Hepatocyte (in vitro differentiated cells): ENCODE measurements around the gene NRN1L. TPM values are rescaled to one million over a fixed set of nuclear protein-coding genes. Genes with fewer than 3 reads are reported as not detected.
A peak's percentile ranks its signal among the peaks of the same experiment; 100 is the strongest.

Experiments used
- DNase-seq: peaks from one replicate; pipeline ENCODE4 v3.0.0-alpha.2; 2016; ENCODE audit warnings: low spot score
- H2AFZ ChIP-seq: fragments of 200-600 bp; sonication (generic); 2 replicates; pipeline ENCODE4 v1.6.0; 2016; ENCODE audit warnings: antibody characterized with exemption, mild to moderate bottlenecking
- H3K27ac ChIP-seq: fragments of 200-600 bp; sonication (generic); 2 replicates; pipeline ENCODE4 v1.5.1; 2016; ENCODE audit warnings: mild to moderate bottlenecking
- H3K27me3 ChIP-seq: fragments of 200-600 bp; sonication (generic); 2 replicates; pipeline ENCODE4 v1.6.1; 2016
- H3K36me3 ChIP-seq: fragments of 200-600 bp; sonication (generic); replicated peaks from 2 replicates; pipeline ENCODE4 v1.5.1; 2016; ENCODE audit warnings: low read depth; ENCODE audit not compliant: insufficient read depth
- H3K4me1 ChIP-seq: fragments of 200-600 bp; sonication (generic); 2 replicates; pipeline ENCODE4 v1.5.1; 2016; ENCODE audit warnings: mild to moderate bottlenecking, moderate library complexity; ENCODE audit not compliant: insufficient read depth
- H3K4me2 ChIP-seq: fragments of 200-600 bp; sonication (generic); 2 replicates; pipeline ENCODE4 v1.6.0; 2016
- H3K4me3 ChIP-seq: fragments of 200-600 bp; sonication (generic); 2 replicates; pipeline ENCODE4 v1.5.1; 2016; ENCODE audit warnings: mild to moderate bottlenecking
- H3K79me2 ChIP-seq: fragments of 200-600 bp; sonication (generic); 2 replicates; pipeline ENCODE4 v1.6.0; 2017; ENCODE audit warnings: mild to moderate bottlenecking
- H3K9me2 ChIP-seq: fragments of 200-600 bp; sonication (generic); replicated peaks from 2 replicates; pipeline ENCODE4 v1.6.0; 2017; ENCODE audit warnings: mild to moderate bottlenecking; ENCODE audit not compliant: insufficient read depth
- H3K9me3 ChIP-seq: fragments of 200-600 bp; sonication (generic); 2 replicates; pipeline ENCODE4 v1.5.1; 2016; ENCODE audit warnings: low read depth, mild to moderate bottlenecking
- H4K20me1 ChIP-seq: fragments of 200-600 bp; sonication (generic); 2 replicates; pipeline ENCODE4 v1.6.0; 2016; ENCODE audit warnings: mild to moderate bottlenecking; ENCODE audit not compliant: insufficient read depth, poor library complexity, severe bottlenecking
- CTCF ChIP-seq: fragments of 200-600 bp; sonication (generic); IDR thresholded peaks from 2 replicates; pipeline ENCODE4 v1.5.1; 2016; ENCODE audit warnings: antibody characterized with exemption, mild to moderate bottlenecking; ENCODE audit not compliant: poor library complexity
- EZH2 ChIP-seq: fragments of 200-600 bp; sonication (generic); IDR thresholded peaks from 2 replicates; pipeline ENCODE4 v1.6.1; 2016; ENCODE audit warnings: antibody characterized with exemption, mild to moderate bottlenecking, borderline replicate concordance
- EZH2phosphoT487 ChIP-seq: fragments of 200-600 bp; sonication (generic); IDR thresholded peaks from one replicate; pipeline ENCODE4 v1.6.1; 2018; ENCODE audit warnings: antibody characterized with exemption, mild to moderate bottlenecking, low read depth, moderate library complexity; ENCODE audit not compliant: unreplicated experiment, severe bottlenecking
- WGBS: methylation state at CpG from one replicate; pipeline ENCODE4 v1.1.6; 2016; ENCODE audit warnings: low lambda C conversion rate; ENCODE audit errors: missing lambda C conversion rate; 5-methylcytosine and 5-hydroxymethylcytosine counted together
- polyA plus RNA-seq: library from polyadenylated mRNA; unstranded; fragments of >200 nt; fragmentation: Nextera tagmentation; extraction: Ambion mirVana; gene quantifications from 2 replicates; pipeline ENCODE4 v1.2.1, GENCODE V29; 2016
- total RNA-seq: library from RNA; depleted of rRNA; stranded (reverse); fragments of >200 nt; gene quantifications from 2 replicates; pipeline ENCODE4 v1.2.3, GENCODE V29; 2014

Gene NRN1L
- total and polyA plus RNA-seq, 2 experiments from 2014 or later: 0.73 TPM; not detected in 1

DNA sequence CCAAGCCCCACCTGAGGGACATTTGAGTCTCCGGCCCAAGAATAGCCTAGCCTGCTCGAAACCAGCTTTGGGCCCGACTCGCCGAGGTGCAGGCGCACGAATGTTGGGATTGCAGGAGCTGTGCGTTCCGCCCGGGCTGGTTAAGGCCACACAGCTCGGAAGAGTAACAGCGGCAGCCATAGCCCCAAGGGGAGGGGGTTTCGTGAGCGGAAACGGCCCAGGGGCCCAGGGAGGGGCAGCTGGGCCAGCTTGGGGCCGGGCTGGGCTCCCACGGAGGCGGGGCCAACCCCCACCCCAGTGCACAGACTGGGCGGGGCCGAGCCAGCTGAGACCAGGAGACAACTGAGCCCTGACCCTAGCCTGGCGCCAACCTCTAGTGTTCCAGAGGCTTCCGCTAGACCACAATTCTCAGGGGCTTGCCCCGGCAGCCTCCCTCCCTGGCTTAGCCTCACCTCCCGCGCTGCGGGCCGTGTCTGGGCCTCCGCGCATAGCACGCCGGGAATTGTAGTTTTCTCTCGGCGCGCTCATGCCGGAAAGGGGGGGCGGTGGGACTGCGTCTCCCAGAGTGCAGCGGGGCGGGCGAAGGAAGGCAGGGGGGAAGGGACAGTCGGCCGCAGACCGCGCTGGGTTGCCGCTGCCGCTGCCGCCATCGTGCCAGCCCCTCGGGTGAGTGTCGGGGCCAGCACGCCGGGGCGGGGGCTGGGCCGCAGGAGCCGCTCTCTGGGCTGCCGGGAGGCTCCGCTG lies 38.2 kb upstream of the NRN1L start, which contains the start of gene NUTF2:
Gene NUTF2, plus strand, starts transcription at position 614 of the 744 bp plus-strand sequence. CDS start 18,198 bp downstream, outside the sequence.
- peak; percentile 97 for DNase-seq
- peaks cover 21% of the 10 kb centered on the region for H4K20me1 ChIP-seq
- peak within 1 kb of the TSS; percentile 77 for H2AFZ ChIP-seq
- H3K36me3 ChIP-seq: no peaks in the 10 kb centered on the region
- peak within 1 kb of the TSS; percentile 98 for H3K4me3 ChIP-seq
- peaks cover 79% of the 10 kb centered on the region for H3K79me2 ChIP-seq
- TF ChIP-seq EZH2phosphoT487 (no peak), CTCF (no peak), EZH2 (no peak)
- no peaks in the 10 kb centered on the region for H3K9me2 ChIP-seq
- WGBS: 1% methylated on average over 27 of the region's 57 CpGs
- peak within 1 kb of the TSS; percentile 99 for H3K27ac ChIP-seq
- H3K9me3 ChIP-seq: no peaks in the 10 kb centered on the region
- H3K4me1 ChIP-seq: peaks cover 39% of the 10 kb centered on the region
- H3K4me2 ChIP-seq: peak within 1 kb of the TSS; percentile 89
- no peaks in the 10 kb centered on the region for H3K27me3 ChIP-seq

GRCh38 chr16:67847064-67847861 lies 37.4 kb upstream of the NRN1L start, which contains the start of gene CENPT:
Gene CENPT, minus strand, starts transcription at chr16:67847693. Its CDS starts 13,834 bp downstream, at chr16:67833859.
- no peaks in the 10 kb centered on the region for H3K27me3 ChIP-seq
- peaks cover 39% of the 10 kb centered on the region for H3K4me1 ChIP-seq
- no peaks in the 10 kb centered on the region for H3K9me3 ChIP-seq
- no peaks in the 10 kb centered on the region for H3K36me3 ChIP-seq
- TF ChIP-seq CTCF: no peak
- TF ChIP-seq EZH2phosphoT487: no peak
- TF ChIP-seq EZH2: no peak
- H3K4me3 ChIP-seq: peak within 1 kb of the TSS; percentile 98
- H3K79me2 ChIP-seq: peaks cover 86% of the 10 kb centered on the region
- H2AFZ ChIP-seq: peak within 1 kb of the TSS; percentile 77
- H3K4me2 ChIP-seq: peak within 1 kb of the TSS; percentile 89
- DNase-seq: peak; percentile 87
- peak within 1 kb of the TSS; percentile 99 for H3K27ac ChIP-seq
- WGBS: 2% methylated on average over 41 of the region's 62 CpGs
- peaks cover 22% of the 10 kb centered on the region for H4K20me1 ChIP-seq
- no peaks in the 10 kb centered on the region for H3K9me2 ChIP-seq

GRCh38 chr16:67848118-67848517 lies 36.6 kb upstream of the NRN1L start:
- Histone ChIP-seq H3K9me3 (no peaks in the 10 kb centered on the region), H3K4me1 (peaks cover 38% of the 10 kb centered on the region), H3K4me3 (peak overlapping the region; percentile 98), H3K27ac (peak overlapping the region; percentile 99), H3K36me3 (no peaks in the 10 kb centered on the region), H2AFZ (no peak overlapping the region), H3K4me2 (peak overlapping the region; percentile 89), H3K79me2 (peaks cover 91% of the 10 kb centered on the region), H3K27me3 (no peaks in the 10 kb centered on the region), H4K20me1 (peaks cover 28% of the 10 kb centered on the region), H3K9me2 (no peaks in the 10 kb centered on the region)
- WGBS: 94% methylated on average over 11 of the region's 11 CpGs
- TF ChIP-seq CTCF (no peak), EZH2phosphoT487 (no peak), EZH2 (no peak)
- DNase-seq: no peak
